ENCODE data around the gene ENKD1.

- TF ChIP-seq CTCF (CRISPR knock-in tag; IDR thresholded peaks at IDR 0.05) (no peak), ZNF12 (CRISPR knock-in tag; IDR thresholded peaks at IDR 0.05) (no peak)
Observed at GRCh38 chr16:67707790-67708189, 41.2 kb upstream of the ENKD1 start.

Data from HepG2 (cell line).